22Rv1 (cell line): ENCODE results near the gene TRIO.

Experiments
- CTCF ChIP-seq: fragments of 450-650 bp; IDR thresholded peaks from 2 replicates; pipeline ENCODE4 v1.5.1; 2017; ENCODE audit warnings: mild to moderate bottlenecking
- ZFX ChIP-seq: fragments of 450-650 bp; IDR thresholded peaks from 2 replicates; pipeline ENCODE4 v1.6.1; 2017; ENCODE audit warnings: antibody characterized with exemption, borderline replicate concordance

GRCh38 chr5:14309199-14309598 lies 166.1 kb downstream of the TRIO start:
- TF ChIP-seq CTCF (no peak), ZFX (no peak)
